Bronchial epithelial cell (primary cell): ENCODE results near the gene KRT25. TPM values are rescaled to one million over a fixed set of nuclear protein-coding genes. Genes with fewer than 3 reads are reported as not detected.

Experiments used
- DNase-seq: peaks from one replicate; pipeline ENCODE4 v3.0.0-alpha.2; 2010; ENCODE audit warnings: low read depth
- FAIRE-seq: peaks from 2 replicates; lab custom pipeline; 2011; peaks lifted over from hg19 to GRCh38; lab: Jason Lieb, UNC
- H3K27me3 ChIP-seq: 2 replicates; pipeline ENCODE4 v1.5.1; 2011; ENCODE audit warnings: low read length; ENCODE audit not compliant: control insufficient read depth, insufficient read depth
- H3K36me3 ChIP-seq: 2 replicates; pipeline ENCODE4 v1.5.1; 2011; ENCODE audit warnings: low read length; ENCODE audit not compliant: control insufficient read depth, insufficient read depth
- H3K4me3 ChIP-seq: 2 replicates; pipeline ENCODE4 v1.5.1; 2011; ENCODE audit warnings: mild to moderate bottlenecking, low read depth, low read length, control low read depth
- CTCF ChIP-seq: IDR thresholded peaks from 2 replicates; pipeline ENCODE4 v1.5.1; 2011; ENCODE audit warnings: mild to moderate bottlenecking, moderate library complexity, low read length, control low read depth, inconsistent platforms; ENCODE audit not compliant: insufficient read depth, severe bottlenecking
- total RNA-seq: library from RNA; depleted of rRNA; stranded (reverse); fragments of >200 nt; gene quantifications from 2 replicates; pipeline ENCODE4 v1.2.1, GENCODE V29; 2014

Gene KRT25
- total RNA-seq, 1 donor from 2014 or later = not detected

- Histone ChIP-seq H3K27me3 (peaks cover 2% of the 10 kb centered on the region), H3K4me3 (no peak overlapping the region), H3K36me3 (no peaks in the 10 kb centered on the region)
- TF ChIP-seq CTCF = no peak
- no peak for FAIRE-seq
- no peak for DNase-seq
These were observed 20.8 kb upstream of the KRT25 start for GRCh38 chr17:40775945-40776344.

GRCh38 chr17:40772101-40772500 is 17.0 kb upstream of the KRT25 start, which contains the start of gene KRT26:
Gene KRT26, minus strand, starts transcription at chr17:40772201. Its CDS starts 88 bp downstream, at chr17:40772113.
- no peak within 1 kb of the TSS for H3K4me3 ChIP-seq
- no peaks in the 10 kb centered on the region for H3K36me3 ChIP-seq
- TF ChIP-seq CTCF = no peak
- FAIRE-seq (no peak), DNase-seq (no peak)
- no peaks in the 10 kb centered on the region for H3K27me3 ChIP-seq

GRCh38 chr17:40765657-40766056 is 10.5 kb upstream of the KRT25 start:
- no peak for TF ChIP-seq CTCF
- DNase-seq = no peak
- FAIRE-seq = no peak
- Histone ChIP-seq H3K36me3 (no peaks in the 10 kb centered on the region), H3K4me3 (no peak overlapping the region), H3K27me3 (no peaks in the 10 kb centered on the region)

- Histone ChIP-seq H3K27me3 (no peaks in the 10 kb centered on the region), H3K36me3 (no peaks in the 10 kb centered on the region), H3K4me3 (no peak overlapping the region)
- TF ChIP-seq CTCF = no peak
- FAIRE-seq = no peak
- no peak for DNase-seq
These were observed 8.6 kb upstream of the KRT25 start for GRCh38 chr17:40763752-40764151.

GRCh38 chr17:40760105-40761016 is 5.2 kb upstream of the KRT25 start:
- Histone ChIP-seq H3K4me3 (no peak overlapping the region), H3K27me3 (no peaks in the 10 kb centered on the region), H3K36me3 (no peaks in the 10 kb centered on the region)
- DNase-seq (no peak), FAIRE-seq (no peak)
- TF ChIP-seq CTCF = no peak
